ENCODE measurements around the gene LYZL4. TPM values are rescaled to one million over a fixed set of nuclear protein-coding genes. Genes with fewer than 3 reads are reported as not detected.

The LYZL4 gene
- total and polyA plus RNA-seq, 2 experiments from 2014 or later: not detected

DNA sequence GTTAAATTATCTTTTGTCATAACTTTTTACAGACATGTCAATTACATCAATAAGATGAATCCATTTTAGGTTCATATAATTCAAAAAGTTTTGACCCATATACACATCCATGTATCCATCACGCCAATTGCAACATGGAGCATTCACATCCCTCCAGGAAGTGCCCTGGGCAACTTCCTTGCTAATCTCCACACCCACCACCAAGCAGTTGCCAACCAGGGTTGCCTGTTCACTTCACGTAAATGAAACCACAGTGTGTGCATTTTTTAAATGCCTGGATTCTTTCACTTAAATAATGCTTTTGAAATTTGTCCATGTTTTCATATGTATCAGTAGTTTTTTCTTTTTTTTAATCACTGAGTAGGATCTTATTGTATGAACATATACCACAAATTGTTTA lies 40.7 kb upstream of the LYZL4 start:
- TF ChIP-seq EZH2phosphoT487 (IDR thresholded peaks at IDR 0.05; ENCODE audit: insufficient read depth, low read depth) (no peak), EZH2 (IDR thresholded peaks at IDR 0.05; ENCODE audit: insufficient read depth, poor library complexity, severe bottlenecking) (no peak)
- Histone ChIP-seq H3K4me2 (ENCODE audit: unreplicated experiment) (no peak overlapping the region), H3K4me3 (no peak overlapping the region), H3K27me3 (replicated peaks; ENCODE audit: insufficient read depth) (peaks cover 10% of the 10 kb centered on the region; the same call in 1 of the 2 replicates), H2AFZ (no peak overlapping the region), H3K27ac (no peak overlapping the region), H3F3A (ENCODE audit: insufficient read depth) (no peaks in the 10 kb centered on the region), H4K20me1 (ENCODE audit: insufficient read depth) (no peaks in the 10 kb centered on the region), H3K9me3 (ENCODE audit: low read depth) (no peaks in the 10 kb centered on the region), H3K4me1 (ENCODE audit: insufficient read depth) (no peaks in the 10 kb centered on the region), H3K9me2 (ENCODE audit: insufficient read depth) (no peaks in the 10 kb centered on the region), H3K79me2 (ENCODE audit: insufficient read depth) (no peaks in the 10 kb centered on the region), H3K9ac (no peak overlapping the region), H3K36me3 (ENCODE audit: low read depth) (no peaks in the 10 kb centered on the region)
- in situ Hi-C loops (cut with MboI): no loop called here
- WGBS, 2 experiments (ENCODE audit: low coverage in 1 of 2, low lambda C conversion rate in 2 of 2, missing lambda C conversion rate in 2 of 2): 44 to 53% methylated on average over 2 of the region's 2 CpGs
- DNase-seq: no peak

DNA sequence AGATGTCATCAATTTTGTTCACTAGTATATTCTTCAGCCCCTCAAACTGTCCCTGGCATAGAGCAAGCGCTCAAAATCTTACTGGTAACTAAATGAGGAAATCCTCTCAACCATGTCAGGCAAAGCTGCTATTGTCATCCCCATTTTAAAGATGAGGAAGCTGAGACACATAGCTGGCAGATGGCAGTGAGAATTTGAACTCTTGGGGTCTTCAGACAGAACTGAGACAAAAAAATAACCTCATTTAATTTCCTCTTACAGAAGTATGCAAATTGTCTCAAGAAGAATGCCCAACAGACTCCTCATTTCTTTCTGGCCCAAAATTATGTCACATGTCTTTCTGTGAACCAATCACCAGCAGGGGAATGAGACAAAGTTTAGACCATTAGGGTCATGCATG lies 40.2 kb upstream of the LYZL4 start:
- 63 to 79% methylated on average over 1 of the region's 1 CpG for WGBS, 2 experiments (ENCODE audit: low coverage in 1 of 2, low lambda C conversion rate in 2 of 2, missing lambda C conversion rate in 2 of 2)
- no peaks in the 10 kb centered on the region for H3K36me3 ChIP-seq (ENCODE audit: low read depth)
- H3K9ac ChIP-seq: no peak overlapping the region
- no peaks in the 10 kb centered on the region for H3K9me2 ChIP-seq (ENCODE audit: insufficient read depth)
- no peak overlapping the region for H3K4me3 ChIP-seq
- H3K27me3 ChIP-seq (replicated peaks; ENCODE audit: insufficient read depth): 0 out of 2 replicates have a peak, but pooled peaks cover 7% of the 10 kb centered on the region
- no peaks in the 10 kb centered on the region for H3K79me2 ChIP-seq (ENCODE audit: insufficient read depth)
- no peak overlapping the region for H3K4me2 ChIP-seq (ENCODE audit: unreplicated experiment)
- H2AFZ ChIP-seq: no peak overlapping the region
- in situ Hi-C loops (cut with MboI): no loop called here
- no peaks in the 10 kb centered on the region for H3F3A ChIP-seq (ENCODE audit: insufficient read depth)
- no peak overlapping the region for H3K27ac ChIP-seq
- DNase-seq: no peak
- H3K9me3 ChIP-seq (ENCODE audit: low read depth): no peaks in the 10 kb centered on the region
- no peaks in the 10 kb centered on the region for H3K4me1 ChIP-seq (ENCODE audit: insufficient read depth)
- no peaks in the 10 kb centered on the region for H4K20me1 ChIP-seq (ENCODE audit: insufficient read depth)
- TF ChIP-seq EZH2 (IDR thresholded peaks at IDR 0.05; ENCODE audit: insufficient read depth, poor library complexity, severe bottlenecking): no peak
- TF ChIP-seq EZH2phosphoT487 (IDR thresholded peaks at IDR 0.05; ENCODE audit: insufficient read depth, low read depth): no peak

DNA sequence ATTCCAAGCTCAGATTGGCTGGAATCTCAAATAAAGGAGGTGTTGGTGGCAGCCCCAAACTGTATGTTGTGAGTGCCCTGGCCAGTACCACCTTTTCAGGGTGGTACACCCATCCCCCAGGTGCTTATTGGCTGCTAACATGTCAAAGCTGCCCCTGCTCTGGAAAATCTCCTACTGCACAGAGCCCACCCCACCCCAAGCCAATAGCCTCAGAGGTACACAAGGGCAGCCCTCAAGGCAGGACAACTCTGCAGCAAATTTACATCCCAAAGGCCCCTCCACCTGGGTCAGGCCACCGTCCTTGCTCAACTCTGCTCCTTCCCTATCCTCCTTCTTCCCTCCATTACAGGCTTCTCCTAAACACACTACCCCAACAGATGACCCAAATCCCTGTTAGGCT lies 37.1 kb upstream of the LYZL4 start:
- WGBS, 2 experiments (ENCODE audit: low coverage in 1 of 2, low lambda C conversion rate in 2 of 2, missing lambda C conversion rate in 2 of 2): 45 to 57% methylated on average over 1 of the region's 1 CpG
- in situ Hi-C loops (cut with MboI): loop anchor here (5.0 to 25.0 kb wide), 2 partner anchors 200 to 560 kb away; no protein-coding TSS in a partner anchor
- no peak for DNase-seq

DNA sequence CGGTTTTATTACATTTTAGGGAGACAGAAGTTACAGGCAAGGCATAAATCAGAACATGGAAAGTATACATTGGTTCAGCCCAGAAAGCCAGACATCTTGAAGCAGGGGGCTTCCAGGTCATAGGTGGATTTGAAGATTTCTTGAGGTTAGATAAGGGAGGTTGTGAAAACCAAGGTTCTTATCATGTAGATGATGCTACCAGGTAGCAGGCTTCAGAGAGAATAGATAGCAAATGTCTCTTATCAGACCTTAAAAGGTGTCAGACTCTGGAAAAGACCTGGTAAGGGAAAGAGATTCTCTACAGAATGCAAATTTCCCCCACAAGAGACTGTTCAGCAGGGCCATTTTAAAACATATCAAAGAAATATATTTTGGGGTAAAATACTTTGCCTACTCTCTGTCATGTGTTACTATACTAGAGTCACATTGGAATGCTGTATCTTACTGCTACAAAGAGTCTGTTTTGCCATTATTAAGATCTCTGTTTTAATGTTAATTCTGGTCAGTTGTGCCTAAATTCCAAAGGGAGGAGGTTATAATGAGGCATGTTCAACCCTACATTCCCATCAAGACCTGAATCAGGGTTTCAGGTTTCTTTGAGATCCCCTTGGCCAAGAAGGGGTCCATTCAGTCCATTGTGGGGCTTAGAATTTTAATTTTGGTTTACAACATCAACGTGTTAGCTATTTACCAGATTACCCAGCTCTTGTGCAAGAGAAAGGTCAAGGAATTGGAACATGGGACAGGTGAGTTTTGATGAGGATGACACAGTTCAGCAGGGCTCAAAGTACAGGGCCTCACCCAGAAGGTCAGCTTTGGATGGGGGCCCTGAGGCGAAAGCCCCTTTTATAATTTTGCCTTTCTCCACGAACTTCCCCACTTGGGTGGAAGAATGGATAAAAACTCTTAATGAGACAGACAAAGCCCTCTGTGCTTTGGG lies 36.0 kb upstream of the LYZL4 start:
- 22 to 23% methylated on average over 4 of the region's 4 CpGs for WGBS, 2 experiments (ENCODE audit: low coverage in 1 of 2, low lambda C conversion rate in 2 of 2, missing lambda C conversion rate in 2 of 2)
- Histone ChIP-seq H3K4me1 (ENCODE audit: insufficient read depth) (no peaks in the 10 kb centered on the region), H3K4me2 (ENCODE audit: unreplicated experiment) (no peak overlapping the region), H3K27me3 (replicated peaks; ENCODE audit: insufficient read depth) (peaks cover 19% of the 10 kb centered on the region), H3K27ac (no peak overlapping the region), H3F3A (ENCODE audit: insufficient read depth) (no peaks in the 10 kb centered on the region), H2AFZ (no peak overlapping the region), H3K36me3 (ENCODE audit: low read depth) (no peaks in the 10 kb centered on the region), H4K20me1 (ENCODE audit: insufficient read depth) (no peaks in the 10 kb centered on the region), H3K79me2 (ENCODE audit: insufficient read depth) (no peaks in the 10 kb centered on the region), H3K9me2 (ENCODE audit: insufficient read depth) (no peaks in the 10 kb centered on the region), H3K4me3 (no peak overlapping the region), H3K9ac (no peak overlapping the region), H3K9me3 (ENCODE audit: low read depth) (no peaks in the 10 kb centered on the region)
- in situ Hi-C loops (cut with MboI): loop anchor here (5.0 to 25.0 kb wide), 2 partner anchors 199 to 559 kb away; no protein-coding TSS in a partner anchor
- TF ChIP-seq EZH2 (IDR thresholded peaks at IDR 0.05; ENCODE audit: insufficient read depth, poor library complexity, severe bottlenecking) (no peak), EZH2phosphoT487 (IDR thresholded peaks at IDR 0.05; ENCODE audit: insufficient read depth, low read depth) (no peak)
- no peak for DNase-seq

More for the DNA sequence above, 37.1 kb upstream of the LYZL4 start:
- Histone ChIP-seq H3K4me2 (ENCODE audit: unreplicated experiment) (no peak overlapping the region), H3K9me3 (ENCODE audit: low read depth) (no peaks in the 10 kb centered on the region), H3F3A (ENCODE audit: insufficient read depth) (no peaks in the 10 kb centered on the region), H3K79me2 (ENCODE audit: insufficient read depth) (no peaks in the 10 kb centered on the region), H3K4me1 (ENCODE audit: insufficient read depth) (no peaks in the 10 kb centered on the region), H3K9me2 (ENCODE audit: insufficient read depth) (no peaks in the 10 kb centered on the region), H3K27ac (no peak overlapping the region), H3K27me3 (replicated peaks; ENCODE audit: insufficient read depth) (peaks cover 8% of the 10 kb centered on the region; the same call in 1 of the 2 replicates), H3K36me3 (ENCODE audit: low read depth) (no peaks in the 10 kb centered on the region), H3K4me3 (no peak overlapping the region), H4K20me1 (ENCODE audit: insufficient read depth) (no peaks in the 10 kb centered on the region), H2AFZ (no peak overlapping the region), H3K9ac (no peak overlapping the region)
- no peak for TF ChIP-seq EZH2phosphoT487 (IDR thresholded peaks at IDR 0.05; ENCODE audit: insufficient read depth, low read depth)
